Glomerular endothelial cell (primary cell): ENCODE measurements around the gene KIF13A. TPM values are rescaled to one million over a fixed set of nuclear protein-coding genes. Genes with fewer than 3 reads are reported as not detected.
"Not testable (repeated sequence)": the region's sequence is repeated elsewhere in the genome, so short reads cannot be mapped to it uniquely, and the experiment has no call there.

Experiments used
- DNase-seq: peaks from one replicate; pipeline ENCODE4 v3.0.0-alpha.2; 2011; ENCODE audit warnings: low read depth, low spot score; ENCODE audit errors: extremely low read depth
- total RNA-seq: library from RNA; depleted of rRNA; stranded (reverse); fragments of >200 nt; gene quantifications from 2 replicates; pipeline ENCODE4 v1.2.3, GENCODE V29; 2015

The KIF13A gene
- total RNA-seq, 1 donor from 2014 or later = 59.7 TPM

DNA sequence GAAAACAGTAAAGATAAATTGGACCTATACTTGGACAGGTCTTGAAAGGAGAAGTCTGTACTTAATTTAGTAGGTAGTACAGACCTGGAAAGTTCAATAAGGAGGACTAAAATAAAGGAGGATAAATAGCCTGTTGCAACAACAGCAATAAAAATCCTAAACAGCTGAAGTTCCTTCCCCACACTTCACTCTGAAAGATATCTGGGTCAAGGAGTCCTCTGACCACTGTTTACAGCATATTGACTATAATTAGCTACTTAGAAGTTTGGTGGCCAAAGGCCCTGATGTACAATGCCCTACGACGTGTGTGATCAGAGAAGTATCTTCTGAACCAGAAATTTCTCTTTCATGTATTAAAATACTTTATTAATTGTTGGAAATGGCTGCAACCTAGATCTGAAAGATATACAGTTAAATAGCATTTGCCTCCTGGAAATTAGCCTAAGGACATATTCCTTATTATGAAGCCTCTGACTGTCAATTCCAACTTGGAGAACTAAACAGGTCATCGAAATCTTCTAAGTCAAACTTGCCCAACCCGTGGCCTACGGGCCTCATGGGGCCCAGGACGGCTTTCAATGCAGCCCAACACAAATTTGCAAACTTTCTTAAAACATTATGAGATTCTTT is 82.8 kb downstream of the KIF13A start:
- DNase-seq = no peak

DNA sequence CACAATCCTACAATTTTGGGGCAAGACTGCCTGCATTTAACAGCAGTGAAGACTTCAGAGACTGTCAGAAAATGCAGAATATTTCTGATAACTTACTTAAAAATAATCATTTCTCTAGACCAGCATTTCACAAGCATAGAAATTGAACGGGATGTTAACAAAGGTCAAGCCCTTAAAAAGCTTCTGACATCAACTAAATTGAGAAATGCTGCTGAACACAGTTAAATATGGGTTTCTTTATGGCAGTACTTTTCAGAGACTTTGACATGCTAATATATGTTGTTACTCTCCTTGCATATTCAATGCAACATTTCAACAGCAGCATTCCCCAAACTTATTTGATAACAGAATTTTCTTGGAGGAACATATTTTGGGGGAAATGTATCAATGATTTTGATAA is 84.5 kb downstream of the KIF13A start:
- no peak for DNase-seq

DNA sequence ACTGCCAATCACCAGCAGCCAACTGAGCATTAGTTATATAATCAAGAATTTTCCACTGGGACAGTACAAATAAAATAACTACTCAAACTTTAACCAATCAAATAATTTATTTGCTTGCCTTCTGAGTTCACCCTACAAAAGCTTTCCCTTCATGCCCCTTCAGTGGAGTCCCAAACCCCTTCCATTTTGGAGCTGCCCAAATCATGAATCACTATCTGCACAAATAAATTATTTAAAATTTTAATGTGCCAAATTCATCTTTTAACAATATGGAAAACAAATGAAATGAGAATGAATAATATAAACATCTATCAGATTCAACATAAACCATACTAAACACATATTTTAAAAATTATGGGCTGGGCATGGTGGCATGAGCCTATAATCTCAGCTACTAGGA is 85.9 kb downstream of the KIF13A start:
- DNase-seq = no peak

DNA sequence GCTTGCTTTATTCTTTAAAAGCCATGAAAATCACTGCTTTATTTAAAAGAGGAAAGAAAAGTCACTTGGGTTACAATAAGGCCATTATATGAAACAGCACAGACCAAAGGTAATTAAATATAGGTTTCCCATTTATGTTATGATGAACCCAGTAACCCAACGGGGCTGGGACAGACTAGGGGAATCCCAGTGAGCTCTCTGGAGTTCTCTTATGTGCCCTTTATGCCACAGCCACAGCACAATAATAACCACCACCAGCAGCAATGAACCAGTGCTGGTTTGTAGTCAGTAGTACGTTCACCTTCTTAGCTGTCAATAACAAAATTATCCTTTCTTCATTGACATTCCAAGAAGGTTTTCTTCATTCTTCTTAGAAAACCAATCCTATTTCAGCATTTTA is 87.4 kb downstream of the KIF13A start:
- DNase-seq = no peak

DNA sequence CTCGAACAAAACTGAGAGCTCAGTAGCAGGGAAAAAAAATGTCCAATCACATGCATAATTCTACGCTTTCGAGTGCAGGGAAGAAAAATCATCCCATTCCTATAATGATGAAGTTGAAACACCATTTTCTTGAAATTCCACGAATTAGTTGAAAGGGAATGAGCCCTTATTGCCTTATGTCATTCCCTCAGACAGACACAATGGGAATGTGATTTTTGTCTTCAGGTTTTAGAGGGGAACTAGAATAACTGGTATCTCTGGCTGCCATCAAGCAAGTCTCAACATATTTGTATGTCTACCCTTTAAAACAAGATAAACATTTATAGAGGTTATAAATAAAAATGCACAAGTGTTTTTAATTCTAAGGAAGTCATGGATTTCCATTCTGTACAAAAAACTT is 87.9 kb downstream of the KIF13A start:
- DNase-seq = no peak

DNA sequence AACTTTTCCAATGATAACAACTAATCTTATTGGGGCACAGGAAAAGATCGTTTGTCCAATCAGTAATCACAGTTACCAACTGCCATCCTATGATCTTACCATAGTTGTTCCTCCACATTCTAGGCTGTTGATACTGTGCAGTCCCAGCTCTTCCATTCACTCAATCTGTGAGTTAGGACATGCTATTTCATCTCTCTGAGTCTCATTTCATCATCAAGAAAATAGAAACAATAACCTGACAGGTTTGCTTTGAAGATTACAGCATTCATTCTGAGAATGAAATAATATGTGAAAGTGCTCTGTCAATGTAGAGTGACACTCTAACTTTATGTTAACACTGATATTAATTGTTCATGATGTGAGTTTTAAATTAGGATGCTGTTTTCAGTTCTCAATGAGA is 89.8 kb downstream of the KIF13A start:
- no peak for DNase-seq

DNA sequence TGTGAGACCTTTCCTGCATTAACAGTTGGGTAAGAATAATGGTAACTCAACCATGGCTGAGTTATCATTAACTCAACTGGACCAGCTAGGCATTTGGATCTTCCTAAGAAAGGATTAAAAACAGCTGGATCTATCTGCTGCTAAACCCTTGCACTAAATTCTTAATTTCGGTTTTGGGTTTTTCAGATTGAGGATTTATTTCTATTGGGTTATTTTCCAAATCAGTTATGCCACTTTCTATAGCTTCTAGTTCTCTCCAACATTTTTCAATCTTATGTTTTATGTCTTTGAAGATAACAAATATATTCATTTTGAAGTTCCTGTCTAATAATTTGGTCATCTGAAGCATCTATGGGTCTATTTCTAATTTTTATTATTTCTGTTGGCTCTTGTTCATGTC is 92.5 kb downstream of the KIF13A start:
- no peak for DNase-seq

DNA sequence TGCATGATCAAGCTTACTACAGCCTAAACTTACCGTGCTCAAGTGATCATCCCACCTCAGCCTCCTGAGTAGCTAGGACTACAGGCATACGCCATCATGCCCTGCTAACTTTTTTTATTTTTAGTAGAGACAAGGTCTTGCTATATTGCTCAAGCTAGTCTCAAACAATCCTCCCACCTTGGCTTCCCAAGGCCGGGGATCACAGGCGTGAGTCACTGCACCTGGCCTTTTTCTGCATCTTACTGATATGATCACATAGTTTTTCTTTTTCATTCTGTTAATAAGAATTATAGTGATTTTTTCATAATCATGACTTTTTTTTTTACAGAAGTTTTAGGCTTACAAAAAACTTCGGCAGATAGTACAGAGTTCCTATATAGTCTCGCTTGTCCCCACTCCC is 93.2 kb downstream of the KIF13A start:
- DNase-seq = no peak

DNA sequence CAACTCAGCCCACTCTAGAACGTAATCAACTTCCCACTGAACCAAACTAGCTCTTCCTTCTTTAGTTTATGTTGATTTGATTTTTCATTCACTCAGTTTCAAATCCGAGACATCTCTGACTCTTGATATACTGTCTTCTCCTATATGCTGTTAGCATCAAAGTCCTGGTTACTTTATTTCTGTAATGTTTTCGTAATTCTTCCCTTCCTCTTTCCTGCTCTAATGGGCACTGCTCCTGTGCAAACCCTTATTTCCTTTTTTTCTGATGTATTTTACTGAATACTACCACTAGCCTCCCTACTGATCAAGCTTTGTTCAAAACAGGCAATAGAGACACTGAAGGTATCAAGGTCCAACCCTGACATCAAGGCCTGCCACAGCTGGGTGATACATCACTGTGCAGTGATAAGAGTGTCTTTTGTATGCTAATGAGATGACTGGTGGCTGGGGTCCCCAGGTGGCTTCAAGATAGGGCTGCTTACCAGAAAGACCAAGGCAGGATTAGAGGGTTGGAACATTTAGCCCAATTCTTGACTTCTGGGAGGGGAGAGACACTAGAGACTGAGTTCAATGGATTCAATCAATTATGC is 95.2 kb downstream of the KIF13A start:
- no peak for DNase-seq

DNA sequence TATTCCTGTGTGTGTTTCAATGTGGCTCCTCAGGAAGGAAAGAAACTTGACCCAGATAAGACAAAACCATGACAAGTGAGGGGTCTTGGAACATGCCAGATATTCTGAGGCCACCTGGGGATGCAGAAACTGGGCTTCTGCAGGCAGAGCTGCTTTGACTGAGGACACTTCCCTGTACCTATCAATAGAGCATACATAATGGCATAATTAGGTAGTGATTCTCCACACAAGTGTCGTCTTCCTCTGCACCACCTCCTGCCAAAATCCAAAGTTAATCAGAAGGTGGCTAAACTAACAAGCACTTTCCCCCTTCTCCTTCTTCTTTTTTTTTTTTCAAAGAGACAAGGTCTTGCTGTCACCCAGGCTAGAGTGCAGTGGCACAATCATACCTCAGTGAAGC is 97.1 kb downstream of the KIF13A start:
- DNase-seq = no peak

DNA sequence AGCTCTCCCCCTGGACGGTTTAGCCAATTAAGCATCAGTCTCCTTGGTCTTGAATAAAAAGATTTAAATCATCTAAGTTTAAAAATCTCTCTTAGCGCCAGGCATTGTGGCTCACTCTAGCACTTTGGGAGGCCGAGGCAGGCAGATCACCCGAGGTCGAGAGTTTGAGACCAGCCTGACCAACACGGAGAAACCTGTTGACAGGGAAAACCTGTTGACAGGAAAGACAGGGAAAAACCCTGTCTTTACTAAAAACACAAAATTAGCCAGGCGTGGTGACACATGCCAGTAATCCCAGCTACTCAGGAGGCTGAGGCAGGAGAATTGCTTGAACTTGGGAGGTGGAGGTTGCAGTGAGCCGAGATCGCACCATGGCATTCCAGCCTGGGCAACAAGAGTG is 97.7 kb downstream of the KIF13A start:
- DNase-seq = not testable (repeated sequence)

DNA sequence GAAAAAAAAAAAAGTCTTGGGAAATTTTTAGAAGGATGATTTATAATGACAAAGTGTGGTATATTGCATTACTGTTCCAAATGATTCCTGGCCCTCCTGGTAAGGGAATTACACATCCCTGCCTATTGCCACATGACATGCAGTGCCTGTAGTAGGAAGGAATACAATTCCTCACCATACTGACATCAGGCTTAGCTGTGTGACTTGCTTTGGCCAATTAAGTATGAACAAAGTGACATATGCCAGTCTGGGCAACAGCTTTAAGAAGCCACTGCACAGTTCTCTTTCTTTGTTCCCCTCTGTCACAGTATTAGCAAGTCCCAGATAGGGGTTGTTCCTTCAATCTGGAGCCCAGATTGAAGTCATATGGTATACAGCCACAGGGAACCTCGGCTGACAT is 100.5 kb downstream of the KIF13A start:
- DNase-seq = no peak

DNA sequence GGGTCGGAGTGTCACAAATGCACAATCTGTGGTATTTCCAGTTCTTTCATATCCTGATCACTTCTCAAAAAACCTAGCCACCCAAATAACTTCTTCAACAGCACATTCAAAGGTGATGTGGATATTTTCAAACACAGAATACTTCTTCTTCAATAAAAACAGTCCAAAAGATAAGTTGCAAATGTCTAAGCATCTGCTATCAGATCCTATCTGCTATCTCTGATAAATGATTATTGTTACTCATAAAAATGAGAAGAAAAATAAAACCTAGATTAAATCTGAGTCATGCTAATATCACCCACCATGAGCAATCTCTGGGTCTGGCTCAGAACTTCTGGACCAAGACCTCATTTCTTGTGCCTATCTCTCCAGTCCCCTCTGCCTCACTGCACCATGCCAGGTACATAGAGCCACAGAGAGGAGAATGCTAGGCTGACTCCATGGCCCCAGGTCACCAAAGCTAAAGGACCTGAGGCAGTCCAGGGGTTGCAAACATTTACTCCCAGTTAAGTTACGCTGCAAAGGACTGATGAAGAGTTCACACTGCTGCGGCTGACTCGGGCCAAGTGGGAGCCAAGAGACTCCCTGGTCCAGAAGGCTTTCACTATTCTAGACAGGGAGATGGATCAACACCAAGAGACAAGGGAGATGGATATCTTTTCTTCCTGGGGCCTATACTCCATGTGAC is 101.4 kb downstream of the KIF13A start:
- DNase-seq = no peak

DNA sequence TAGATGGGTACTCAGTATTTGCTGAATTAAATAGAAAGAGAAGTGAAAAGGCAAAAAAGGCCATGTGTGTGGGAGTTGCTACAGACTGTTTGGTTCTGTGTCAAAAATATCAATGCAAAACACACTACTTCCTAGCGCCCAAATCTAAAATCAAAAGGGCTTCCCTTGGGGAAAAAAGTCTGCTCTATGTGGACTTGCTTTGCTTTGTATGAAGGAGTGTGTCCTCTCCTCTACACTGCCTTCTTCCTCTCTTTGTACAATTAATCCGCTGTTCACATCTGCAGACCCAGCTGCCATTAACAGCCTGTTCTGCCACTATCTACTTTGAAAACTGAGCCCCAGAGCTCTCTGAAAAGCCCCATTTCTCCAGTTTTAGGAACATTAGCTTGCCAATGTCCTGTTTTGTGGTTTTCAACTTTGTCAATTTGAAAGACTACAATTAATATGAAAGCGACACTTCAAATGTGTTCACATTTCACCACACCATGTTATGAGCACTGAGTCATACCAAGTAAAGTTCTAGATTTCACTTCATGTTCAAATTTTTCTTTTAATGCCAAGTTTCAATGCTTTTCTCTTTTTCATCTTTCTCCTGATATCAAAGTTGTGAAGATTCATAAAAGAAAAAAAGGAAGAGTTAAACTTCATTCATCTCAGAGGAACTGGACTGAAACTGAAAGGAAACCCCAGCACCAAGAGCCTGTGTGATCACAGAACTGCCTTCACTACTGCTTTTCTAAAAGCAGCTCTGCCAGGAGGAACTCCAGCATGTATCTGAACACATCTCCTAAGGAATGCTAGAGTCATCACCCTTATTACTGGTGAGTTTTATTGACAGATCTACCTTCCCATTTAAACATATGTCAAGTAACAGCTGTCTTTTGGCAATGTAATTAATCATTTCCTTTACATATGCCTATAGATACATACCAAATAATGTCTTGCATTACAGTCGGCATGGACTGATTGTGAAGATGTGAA is 102.6 kb downstream of the KIF13A start:
- no peak for DNase-seq

DNA sequence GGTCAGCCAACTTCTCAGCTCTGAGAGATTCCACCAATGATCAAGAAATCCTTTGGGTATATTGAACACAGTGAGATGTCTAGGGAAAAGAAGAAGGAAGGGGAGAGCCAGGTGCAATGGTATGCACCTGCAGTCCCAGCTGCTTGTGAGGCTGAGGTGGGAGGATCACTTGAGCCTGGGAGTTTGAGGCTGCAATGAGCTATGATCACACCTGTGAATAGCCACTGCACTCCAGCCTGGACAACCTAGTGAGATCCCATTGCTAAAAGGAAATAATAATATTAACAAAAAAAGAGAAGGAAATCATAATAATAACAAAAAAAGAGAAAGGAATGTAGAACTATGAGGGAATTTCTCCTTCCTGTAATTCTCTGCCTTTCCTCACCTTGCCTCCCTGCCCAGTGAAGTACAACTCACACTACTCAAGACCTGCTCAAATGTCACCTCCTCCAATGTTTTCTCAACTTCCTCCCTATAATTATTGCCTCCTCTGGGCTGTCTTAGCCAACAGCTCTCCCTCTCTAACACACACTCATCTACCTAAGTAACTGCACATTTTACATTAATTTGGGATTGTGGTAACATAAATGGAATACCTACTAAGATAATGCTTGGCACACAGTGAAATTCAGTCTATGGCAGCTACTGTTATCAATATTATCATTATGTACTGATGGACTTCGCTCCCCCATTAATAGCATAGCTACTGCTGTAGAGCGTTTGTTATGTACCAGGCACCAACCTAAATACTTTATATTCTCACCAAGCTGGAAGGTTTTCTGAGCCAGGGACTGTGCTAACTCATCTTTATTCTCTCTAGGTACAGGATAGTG is 103.6 kb downstream of the KIF13A start:
- DNase-seq = no peak

DNA sequence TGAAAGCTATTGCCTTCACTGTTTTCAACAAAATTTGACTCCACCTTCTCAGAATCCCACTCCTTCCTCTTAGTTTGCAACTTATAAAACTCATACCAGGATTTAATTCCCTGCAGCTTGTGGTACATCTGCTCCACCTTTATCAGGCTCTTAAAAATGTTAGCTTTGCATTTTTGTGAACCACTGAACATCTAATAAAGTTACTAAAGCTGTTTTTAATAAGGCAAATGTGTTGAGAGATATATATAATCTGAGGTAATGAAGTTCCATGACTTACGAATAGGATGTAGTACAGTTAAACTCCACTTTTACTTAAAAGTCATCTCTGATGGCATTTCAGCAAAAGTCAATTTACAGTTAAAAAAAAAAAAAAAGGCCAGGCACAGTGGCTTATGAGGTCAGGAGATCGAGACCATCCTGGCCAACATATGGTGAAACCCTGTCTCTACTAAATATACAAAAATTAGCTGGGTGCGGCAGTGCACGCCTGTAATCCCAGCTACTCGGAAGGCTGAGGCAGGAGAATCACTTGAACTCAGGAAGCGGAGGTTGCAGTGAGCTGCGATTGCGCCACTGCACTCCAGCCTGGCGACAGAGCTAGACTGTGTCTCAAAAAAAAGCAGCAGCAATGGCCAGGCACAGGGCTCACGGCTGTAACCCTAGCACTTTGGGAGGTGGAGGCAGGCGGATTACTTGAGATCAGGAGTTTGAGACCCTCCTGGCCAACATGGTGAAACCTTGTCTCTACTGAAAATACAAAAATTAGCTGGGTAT is 106.2 kb downstream of the KIF13A start:
- no peak for DNase-seq

DNA sequence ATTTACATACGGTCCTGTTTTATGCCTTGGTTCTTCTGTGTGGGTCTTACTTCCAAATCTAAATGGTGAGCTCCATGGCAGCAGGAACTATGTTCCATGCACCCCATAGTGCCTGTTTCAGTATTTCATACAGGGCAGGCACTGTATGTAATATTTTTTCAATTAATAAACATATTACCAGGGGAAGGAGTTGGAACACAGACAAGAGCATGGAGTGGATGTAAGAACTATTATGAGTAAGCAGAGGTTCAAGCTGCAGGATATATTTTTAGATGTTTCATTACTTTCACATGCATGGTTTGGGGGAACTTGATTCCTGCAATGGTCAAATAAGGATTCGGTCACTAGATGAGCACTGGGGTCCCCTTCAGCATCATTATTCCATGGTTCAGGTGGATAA is 108.3 kb downstream of the KIF13A start:
- DNase-seq = no peak

DNA sequence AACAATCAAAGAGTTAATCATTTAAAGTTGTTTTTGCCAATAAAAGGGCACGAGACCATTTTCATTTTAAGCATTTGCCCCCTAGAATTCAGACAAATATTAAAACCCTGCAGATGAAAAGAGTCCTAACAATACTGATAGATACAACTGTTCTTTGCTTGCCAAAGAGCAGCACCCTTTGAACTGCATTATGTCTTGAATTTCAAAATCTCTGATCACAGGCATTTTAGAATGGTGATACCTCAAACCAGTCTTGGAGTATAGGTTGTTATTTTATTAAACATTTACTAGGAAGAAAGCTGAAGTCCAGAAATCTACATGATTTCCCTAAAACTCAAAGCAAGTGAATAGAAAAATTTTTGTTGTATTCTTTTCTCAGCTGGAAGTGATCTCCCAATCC is 108.7 kb downstream of the KIF13A start:
- DNase-seq = no peak

DNA sequence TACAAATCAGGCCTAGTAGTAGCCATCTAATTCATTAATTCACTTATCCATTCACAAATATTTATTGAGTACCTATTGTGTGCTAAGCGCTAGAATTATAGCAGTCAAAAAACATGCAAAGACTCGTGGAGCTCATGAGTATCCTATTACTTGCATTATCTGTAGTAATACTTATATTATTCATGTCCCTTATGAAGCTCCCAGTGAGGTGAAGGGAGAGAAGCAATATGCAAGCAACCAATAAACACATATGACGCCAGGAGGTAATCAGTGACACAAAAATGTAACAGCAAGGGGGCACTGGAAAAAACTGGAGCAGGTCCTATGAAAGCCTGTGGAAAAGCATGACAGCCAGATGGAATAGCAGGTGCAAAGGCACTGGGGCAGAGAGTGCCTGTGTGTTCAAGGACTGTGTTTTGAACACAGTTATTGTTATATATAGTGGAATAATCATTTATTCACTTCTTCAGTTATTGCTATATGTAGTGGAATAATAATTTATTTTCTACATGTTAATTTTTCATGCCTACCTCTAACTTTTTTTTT is 109.5 kb downstream of the KIF13A start:
- DNase-seq = no peak
